ENCODE results near the gene GPC2.

Gene GPC2

DNA sequence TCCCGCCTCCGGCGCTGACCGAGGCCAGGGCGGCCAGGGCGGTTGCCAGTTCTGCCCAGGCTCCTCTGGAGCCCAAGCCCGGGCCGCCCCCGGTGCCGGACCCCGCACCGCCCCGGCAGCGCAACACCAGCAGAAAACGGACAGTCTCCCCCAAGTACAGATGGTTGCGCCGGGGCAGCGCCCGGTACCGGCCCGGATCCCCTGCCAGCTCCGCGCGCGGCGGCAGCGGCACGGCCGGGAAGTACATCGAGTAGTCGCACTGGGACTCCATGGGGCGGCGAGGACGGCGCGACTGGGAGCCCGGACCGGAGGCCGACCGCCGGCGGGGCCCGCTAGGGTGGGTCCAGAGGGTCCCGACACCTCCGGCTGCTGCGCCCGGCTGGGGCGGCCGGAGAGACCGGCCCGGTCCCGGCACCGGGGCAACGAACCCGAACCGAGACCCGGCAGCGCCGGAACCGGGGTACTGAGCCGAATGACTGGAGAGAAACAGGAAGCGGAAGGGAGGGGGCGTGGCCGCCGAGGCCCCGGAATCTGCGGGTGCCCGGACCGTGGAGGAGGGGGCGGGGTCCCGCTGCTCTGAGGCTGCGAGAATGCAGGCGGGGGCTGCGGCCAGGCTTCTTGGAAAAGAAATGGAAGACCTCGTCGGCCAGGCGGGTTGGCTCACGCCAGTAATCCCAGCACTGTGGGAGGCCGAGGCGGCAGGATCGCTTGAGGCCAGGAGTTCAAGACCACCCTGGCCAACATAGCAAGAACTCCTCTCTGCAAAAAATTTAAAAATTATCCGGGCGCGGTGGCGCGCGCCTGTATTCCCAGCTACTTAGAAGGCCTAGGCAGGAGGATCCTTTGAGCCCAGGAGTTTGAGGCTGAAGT lies 18.7 kb downstream of the GPC2 start, which contains the start of gene TRAPPC14:
Gene TRAPPC14 (minus strand): TSS at position 495 of the 870 bp plus-strand sequence. CDS start 224 bp downstream, at position 271.
- H3K27ac ChIP-seq: peak within 1 kb of the TSS; percentile 88
- TF ChIP-seq, protein P1, sequence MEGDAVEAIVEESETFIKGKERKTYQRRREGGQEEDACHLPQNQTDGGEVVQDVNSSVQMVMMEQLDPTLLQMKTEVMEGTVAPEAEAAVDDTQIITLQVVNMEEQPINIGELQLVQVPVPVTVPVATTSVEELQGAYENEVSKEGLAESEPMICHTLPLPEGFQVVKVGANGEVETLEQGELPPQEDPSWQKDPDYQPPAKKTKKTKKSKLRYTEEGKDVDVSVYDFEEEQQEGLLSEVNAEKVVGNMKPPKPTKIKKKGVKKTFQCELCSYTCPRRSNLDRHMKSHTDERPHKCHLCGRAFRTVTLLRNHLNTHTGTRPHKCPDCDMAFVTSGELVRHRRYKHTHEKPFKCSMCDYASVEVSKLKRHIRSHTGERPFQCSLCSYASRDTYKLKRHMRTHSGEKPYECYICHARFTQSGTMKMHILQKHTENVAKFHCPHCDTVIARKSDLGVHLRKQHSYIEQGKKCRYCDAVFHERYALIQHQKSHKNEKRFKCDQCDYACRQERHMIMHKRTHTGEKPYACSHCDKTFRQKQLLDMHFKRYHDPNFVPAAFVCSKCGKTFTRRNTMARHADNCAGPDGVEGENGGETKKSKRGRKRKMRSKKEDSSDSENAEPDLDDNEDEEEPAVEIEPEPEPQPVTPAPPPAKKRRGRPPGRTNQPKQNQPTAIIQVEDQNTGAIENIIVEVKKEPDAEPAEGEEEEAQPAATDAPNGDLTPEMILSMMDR (conservative IDR thresholded peaks at IDR 0.05): no peak

DNA sequence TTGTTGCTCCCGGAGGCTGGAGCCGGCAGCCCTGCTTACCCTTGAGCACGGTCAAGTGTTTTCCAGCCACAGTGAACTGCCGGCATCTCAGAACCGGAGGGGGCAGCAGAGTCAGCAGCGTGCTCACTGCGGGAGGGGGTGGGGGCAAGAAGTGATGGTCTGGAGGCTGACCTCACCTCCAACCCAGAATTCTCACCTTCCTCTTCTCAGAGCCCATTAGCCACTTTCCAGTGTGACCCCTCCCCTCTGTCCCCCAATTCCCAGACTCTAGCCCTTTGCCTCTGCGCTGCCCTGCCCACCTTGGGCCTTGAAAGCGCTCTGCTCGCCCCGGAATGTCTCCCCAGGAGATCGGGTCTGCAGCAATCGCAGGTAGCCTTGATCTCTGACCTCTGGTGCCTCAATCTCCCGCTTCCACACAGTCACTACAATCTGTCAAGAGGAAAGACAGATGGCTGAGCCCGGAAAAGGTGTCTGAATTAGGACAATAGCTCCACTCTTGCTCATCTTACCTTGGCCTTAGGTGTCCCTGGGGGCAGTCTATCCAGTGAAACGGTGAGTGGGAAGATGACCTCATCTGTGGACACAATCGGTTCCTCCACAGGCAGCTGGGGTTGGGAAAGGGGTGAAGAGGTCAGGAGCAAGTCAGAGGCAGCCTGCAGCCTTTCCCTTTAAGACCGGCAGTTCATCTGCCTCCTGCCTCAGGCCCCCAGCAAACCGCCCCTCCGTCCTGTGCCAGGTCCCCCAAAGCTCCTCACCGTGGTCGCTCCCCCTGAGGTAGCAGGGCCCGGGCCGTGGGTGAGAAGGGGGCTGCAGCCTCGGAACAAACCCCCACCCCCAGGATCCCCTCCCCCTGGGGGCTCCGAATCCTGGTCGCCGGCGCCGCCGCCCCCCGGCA lies 19.6 kb downstream of the GPC2 start:
- H3K27ac ChIP-seq: peak overlapping the region; percentile 88
- TF ChIP-seq, protein P1 (conservative IDR thresholded peaks at IDR 0.05): peak; percentile 11; the same call in 1 of the 2 replicates

DNA sequence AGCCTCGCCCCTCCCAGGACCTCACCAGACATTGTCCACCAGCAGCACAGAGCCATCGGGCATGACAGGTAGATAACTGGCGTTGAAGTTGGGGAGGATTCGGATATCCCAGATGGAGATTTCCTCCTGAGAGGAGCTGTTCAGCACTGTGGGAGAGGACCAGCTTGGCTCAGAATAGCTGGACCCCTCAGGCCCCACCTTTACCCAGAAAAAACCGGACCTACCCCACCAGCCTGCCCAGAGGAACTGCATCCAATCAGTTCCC lies 20.2 kb downstream of the GPC2 start:
- peak overlapping the region; percentile 88 for H3K27ac ChIP-seq
- TF ChIP-seq, protein P1 (conservative IDR thresholded peaks at IDR 0.05): no peak

DNA sequence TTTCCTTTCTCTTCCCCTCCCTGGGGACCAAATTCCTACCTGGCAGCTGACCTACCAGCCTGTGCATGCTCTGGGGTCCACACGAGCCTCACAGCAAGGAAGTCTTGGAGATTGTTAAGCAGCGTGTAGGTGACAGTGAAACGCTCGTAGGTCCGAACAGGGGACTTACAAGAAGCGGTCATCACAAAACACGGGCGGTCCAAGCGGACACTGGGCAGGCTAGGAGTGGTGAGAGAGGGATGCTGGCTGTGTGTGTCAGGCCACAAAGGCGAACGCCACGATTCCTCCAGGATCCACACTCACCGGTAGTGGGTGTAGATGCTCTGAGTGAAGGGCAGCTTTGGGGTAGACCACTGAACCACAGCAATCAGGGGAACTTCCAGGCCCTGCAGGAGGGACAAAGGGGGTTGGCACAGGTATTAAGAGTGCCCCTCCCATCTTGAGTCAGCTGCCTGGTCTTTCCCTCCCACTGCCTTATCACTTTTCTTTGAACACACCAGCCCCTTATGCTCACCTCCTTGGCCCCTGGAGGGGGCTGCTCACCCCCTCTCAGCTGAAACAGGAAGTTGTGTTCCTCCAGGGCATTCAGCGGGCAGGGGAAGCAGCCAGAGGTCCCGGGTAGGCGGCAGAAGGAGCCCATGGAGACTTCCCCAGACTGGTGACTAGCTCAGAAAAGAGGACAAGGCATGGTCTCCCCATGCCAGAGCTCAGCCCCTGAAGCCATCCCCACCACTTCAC lies 20.7 kb downstream of the GPC2 start:
- TF ChIP-seq, protein P1 (conservative IDR thresholded peaks at IDR 0.05): no peak

DNA sequence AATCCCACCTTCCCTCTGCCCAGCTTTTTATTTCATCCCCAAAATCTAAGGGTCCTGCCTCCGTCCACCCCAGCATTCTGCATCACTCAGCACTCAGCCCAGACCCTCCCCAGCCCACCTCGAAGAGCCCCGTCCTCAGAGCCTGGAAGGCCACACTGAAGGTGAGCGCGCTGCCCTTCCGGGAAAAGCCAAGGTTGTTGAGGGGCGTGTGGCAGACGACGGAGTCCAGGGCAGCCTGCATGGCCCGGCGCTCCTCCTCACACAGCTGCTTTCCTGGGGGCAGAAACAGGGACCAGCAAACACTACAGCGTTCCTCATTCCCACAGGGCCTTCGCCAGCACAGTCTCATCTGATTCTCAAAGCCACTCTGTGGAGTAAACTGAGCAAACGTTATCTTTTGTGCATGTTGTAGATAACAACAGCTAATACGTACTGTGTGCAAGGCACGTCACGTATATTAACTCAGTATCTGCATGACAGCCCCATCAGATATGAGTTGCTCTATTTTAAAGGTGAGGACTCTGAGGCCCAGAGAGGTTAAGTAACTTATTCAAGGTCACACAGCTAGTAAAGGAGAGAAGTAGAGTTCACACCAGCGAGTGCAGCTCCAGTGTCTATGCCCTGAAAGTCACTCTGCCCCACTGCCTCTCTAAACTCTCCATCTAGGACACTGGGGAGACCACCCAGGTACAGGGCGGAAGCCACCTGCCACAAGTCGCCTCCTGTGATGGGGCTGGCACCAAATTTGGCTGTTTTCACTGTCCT lies 21.4 kb downstream of the GPC2 start:
- H3K27ac ChIP-seq: no peak overlapping the region
- TF ChIP-seq, protein P1 (conservative IDR thresholded peaks at IDR 0.05): no peak

More for the DNA sequence above, 20.7 kb downstream of the GPC2 start:
- peak overlapping the region; percentile 88 for H3K27ac ChIP-seq

DNA sequence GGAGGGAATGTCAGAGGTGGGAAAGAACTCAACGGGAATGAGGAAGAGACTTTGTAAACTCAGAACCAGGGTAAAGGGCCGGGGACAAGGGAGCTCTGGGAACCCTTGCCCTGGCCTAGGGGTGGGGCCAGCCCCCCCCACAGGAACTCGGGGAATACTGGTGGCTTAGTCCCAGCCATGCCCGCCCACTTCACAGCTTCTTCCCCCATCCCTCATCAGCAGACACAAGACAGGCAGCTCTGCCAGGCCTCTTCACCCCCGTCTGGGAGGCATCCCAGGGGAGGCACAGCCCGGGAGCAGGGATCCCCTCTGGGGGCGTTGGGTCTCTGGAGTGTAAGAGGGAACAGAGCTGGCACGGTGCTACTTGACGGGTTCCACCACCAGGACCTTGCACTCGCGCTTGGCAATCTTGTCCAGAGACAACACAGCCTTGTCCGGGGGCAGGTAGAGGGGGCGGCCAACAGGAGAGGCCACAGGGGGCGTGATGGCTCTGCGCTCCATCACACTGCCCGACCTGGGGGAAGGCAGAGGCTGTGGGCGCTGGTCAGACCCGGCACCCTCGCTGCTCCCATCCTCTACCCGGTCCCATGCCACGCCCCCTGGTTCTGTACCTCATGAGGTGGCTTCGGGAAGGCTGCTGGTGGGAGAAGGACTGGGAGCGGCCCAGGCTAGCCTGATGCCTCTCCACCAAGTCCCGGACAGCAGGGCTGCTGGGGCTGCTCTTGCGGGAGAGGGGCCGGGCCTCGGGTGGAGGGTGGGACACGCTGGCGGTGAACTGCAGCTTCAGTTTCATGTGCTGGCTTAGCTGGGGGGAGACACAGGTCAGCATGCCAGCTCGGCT lies 22.3 kb downstream of the GPC2 start:
- H3K27ac ChIP-seq: no peak overlapping the region

More for the DNA sequence above, 22.3 kb downstream of the GPC2 start:
- TF ChIP-seq, protein P1 (conservative IDR thresholded peaks at IDR 0.05): no peak

Measured in VCaP (cell line).